Effector CD4-positive, alpha-beta T cell (primary cell): ENCODE data around the gene TGFBR3.

Experiments used
- DNase-seq: peaks from one replicate; pipeline ENCODE4 v3.0.0-alpha.2; 2020

TGFBR3 gene

DNA sequence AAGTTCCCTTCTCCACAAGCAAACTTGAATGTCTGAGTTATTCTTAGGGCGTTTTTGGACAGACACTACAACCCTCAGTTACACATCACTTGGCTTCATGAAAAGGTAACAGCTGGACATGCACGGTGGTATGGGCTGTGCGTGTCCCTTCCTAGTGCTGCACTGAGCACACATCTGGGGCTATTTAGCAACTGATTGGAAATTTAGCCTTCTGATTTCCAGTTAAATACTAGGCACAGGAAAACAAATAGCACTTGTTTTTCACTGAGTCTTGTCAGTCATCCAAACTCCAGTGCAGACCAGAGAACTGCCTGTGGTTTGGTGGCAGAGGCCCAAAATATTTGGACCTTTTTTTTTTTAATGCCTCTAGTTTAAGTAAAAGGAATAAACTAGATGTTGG, 134.7 kb downstream of the TGFBR3 start:
- no peak for DNase-seq

DNA sequence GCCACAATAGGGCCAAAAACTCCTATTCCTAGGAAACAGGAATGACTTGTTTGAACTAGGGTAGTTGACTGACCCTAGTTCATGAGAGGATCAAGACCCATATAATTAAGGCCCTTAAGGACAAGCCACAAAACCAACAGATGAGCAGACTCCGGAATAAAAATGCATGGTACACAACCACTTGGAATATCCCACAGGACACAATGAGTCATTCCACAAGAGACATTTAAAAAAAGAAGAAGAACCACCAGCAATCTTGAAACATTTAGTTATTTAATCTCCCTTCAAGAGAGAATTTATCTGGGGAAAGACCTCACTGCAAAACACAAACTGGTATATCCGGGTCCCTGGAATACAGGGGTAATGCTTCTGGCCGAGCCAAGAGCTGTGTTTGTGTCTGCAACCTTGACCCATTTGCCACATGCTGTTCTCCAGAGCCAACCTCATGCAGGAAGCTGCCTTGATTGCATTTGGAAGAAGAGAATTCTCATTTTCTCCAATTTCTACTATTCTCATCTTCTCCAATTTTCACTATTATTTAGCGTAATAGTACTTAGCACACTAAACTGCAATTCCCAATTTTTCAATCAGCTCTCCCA, 135.5 kb downstream of the TGFBR3 start:
- DNase-seq: no peak

DNA sequence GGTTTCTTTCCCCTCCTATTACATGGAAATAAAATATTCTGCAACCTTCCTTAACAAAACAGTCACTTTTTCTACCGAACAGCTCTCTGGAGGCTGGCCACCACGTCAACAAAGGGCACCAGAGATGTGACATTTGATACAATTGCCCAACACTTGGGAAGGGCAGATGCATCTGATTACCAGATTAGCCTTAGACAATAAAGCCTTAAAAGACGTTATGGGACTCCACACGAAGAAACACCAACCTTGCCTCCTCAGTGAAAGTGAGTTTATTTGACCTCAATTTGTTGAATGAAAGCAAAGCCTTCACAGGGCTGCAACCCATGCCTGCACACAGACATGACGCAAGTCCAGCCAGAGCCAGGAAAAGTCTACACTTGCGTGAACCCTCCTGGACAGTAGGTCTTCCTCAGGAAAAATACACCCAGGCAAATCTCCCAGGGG, 136.1 kb downstream of the TGFBR3 start:
- DNase-seq: no peak

DNA sequence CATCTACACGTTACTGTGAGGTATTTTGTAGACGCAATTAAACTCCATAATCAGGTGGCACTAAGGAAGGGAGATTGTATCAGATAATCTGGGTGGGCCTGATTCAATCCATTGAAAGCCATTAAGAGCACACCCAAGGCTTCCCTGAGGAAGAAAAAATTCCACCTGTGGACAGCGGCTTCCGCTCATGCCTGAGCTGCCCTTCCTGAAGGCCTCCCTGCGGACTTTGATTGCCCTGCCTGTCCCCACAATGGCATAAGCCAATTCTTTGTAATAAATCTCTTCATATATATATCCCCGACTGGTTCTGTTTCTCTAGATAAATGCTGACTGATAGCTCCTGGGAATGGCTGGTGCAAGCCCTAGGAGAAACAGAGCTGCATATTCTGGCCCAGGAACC, 138.3 kb downstream of the TGFBR3 start:
- DNase-seq: no peak

DNA sequence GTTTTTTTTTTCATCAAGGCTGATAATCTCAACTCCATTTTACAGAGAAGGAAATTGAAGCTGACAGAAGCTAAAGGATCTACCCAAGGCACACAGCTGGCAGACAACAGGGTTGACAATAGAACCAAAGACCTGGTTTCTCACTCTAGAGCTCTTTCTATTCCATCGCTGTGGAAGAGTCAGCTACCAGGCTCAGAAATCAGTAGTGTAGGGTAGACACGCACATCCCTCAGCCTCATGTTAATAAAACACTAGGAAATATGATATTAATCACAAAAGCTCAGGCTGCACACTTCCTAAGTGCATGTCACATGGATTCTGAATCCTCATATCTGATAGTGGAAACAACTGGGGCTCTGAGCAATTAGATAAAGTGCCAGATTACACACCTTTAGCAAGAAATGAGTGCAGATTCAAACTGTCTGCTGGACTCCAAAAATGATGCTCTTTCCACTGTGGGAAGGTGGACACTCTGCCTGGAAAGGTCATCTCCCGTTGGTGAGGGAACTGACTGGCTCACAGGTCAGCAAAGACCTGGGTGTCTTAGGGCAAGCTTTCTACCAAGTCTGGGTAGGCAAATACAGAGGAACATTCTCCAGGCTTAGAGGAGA, 139.1 kb downstream of the TGFBR3 start:
- DNase-seq: no peak

GRCh38 chr1:91745640-91746373, 140.1 kb downstream of the TGFBR3 start:
- no peak for DNase-seq

- no peak for DNase-seq
Observed at GRCh38 chr1:91744953-91745639, 140.9 kb downstream of the TGFBR3 start.

GRCh38 chr1:91742848-91743292, 143.1 kb downstream of the TGFBR3 start:
- no peak for DNase-seq

- no peak for DNase-seq
Observed at GRCh38 chr1:91741906-91742305, 144.0 kb downstream of the TGFBR3 start.

- DNase-seq: no peak
Observed at GRCh38 chr1:91741301-91741700, 144.7 kb downstream of the TGFBR3 start.

DNA sequence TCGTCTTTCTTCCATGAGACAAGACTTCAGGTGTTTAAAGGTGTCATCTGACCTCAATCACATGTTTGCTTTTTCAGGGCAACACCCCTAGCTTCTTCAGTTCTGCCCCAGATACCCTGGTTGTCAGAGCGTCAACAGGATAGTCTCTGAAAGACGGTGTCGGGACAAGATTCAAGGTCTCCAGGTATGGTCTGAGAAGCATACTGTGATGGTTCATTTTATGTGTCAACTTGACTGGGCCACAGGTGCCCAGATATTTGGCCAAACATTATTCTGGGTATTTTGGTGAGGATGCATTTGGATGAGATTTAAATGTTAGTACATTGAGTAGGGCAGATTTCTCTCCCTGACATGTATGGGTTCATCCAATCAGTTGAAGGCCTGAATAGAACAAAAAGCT, 148.3 kb downstream of the TGFBR3 start:
- DNase-seq: no peak

DNA sequence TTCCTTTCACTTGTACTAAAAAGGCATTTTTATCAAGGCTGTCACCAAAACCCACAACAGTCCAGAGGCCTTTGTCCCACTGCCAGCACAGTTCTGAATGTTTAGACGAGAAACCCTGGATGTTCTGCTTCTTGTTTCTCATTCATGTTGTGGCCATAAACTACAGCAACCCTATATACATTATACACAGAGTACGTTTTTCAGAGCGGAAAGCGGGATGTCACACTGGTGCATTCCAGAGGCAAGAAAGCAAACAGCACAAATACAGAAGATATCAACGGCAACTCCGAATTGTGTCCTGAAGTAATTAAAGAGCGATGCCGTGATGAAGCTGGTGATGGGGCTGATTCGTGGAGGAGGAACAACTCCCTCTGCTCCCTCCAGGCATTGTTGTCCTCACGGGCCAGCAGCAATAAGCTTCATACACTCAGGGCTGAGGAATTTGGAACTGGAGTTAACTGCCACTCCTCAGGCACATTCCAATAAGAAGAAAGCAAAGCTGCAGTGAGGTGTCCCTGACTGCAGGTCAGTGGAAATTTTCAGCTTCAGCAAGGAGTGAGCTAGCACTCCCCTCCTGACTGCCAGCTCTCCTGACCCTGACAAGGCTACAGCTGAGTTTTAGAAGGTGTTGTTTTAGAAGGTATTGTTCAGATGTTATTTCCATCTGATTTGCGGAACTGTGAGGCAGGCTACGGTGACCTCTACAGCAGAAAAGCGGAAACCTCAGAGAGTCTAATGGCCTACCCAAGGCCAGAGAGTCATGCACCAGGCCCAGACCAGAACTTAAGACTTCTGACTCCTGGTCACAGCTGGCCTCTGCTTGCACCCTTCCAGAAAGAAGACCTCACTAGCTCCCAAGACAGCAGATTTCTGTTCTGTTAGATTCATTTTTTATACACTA, 149.0 kb downstream of the TGFBR3 start:
- DNase-seq: no peak

DNA sequence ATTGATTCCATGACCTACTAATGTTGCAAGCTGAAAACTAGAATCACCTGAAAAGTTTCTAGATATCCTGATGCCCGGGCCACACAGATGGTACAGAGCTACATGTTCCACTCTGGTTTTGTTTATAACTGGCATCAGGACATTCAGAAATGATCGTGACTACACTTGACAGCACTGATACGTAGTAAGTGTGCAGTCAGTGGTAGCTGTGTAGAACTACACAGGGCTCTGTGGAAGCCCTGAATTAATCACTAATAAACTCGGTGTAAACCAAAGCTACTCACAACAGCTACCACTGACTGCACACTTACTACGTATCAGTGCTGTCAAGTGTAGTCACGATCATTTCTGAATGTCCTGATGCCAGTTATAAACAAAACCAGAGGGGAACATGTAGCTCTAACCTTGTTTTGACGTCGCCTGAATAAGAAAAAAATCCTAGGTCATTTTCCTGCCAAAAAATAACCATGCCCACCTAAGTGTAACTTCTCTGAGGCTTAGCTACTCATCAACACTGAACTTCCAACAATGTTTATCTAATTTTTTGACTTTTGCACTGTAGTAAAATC, 149.7 kb downstream of the TGFBR3 start:
- DNase-seq: no peak

DNA sequence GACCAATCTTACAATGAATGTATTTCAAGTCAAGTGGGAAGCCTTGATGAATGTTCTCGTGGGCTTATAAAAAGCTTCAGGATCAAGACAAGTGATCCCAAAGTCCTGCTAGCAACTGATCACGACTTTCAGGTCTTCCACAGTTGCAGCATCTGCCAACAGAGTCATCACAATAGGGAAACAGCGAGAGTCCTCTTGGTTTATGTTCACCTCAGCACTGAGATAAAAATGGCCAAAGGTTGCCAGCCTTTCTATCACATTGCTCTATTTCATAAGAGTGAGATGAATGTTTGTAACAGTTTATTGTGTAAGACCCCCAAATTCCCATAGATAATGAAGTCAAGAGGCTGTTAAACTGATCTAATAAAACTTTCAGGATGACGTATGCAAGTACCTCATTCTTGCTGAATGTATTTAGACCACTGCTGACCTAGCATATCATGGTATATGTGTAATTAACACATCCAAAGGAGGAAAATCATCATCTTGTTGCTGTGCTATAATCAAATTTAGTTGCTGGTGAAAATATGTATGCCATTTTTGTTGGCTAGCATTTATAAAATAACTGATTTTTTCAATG, 150.6 kb downstream of the TGFBR3 start:
- no peak for DNase-seq

GRCh38 chr1:91734761-91735160, 151.2 kb downstream of the TGFBR3 start:
- no peak for DNase-seq

- no peak for DNase-seq
Observed at GRCh38 chr1:91733108-91733710, 152.7 kb downstream of the TGFBR3 start.

- DNase-seq: no peak
Observed at GRCh38 chr1:91732291-91733107, 153.5 kb downstream of the TGFBR3 start.

- no peak for DNase-seq
Observed at GRCh38 chr1:91731815-91732214, 154.1 kb downstream of the TGFBR3 start.

- DNase-seq: no peak
Observed at GRCh38 chr1:91730801-91731732, 154.9 kb downstream of the TGFBR3 start.
